Endothelial cell (in vitro differentiated cells): Measurements from ENCODE around the gene ISLR2. TPM values are rescaled to one million over a fixed set of nuclear protein-coding genes. Genes with fewer than 3 reads are reported as not detected.

Experiments used
- DNase-seq: peaks from one replicate; pipeline ENCODE4 v3.0.0; 2021; ENCODE audit warnings: low spot score
- H3K27ac Mint-ChIP-seq: one replicate; pipeline ENCODE4 v1.8.0; 2021; ENCODE audit warnings: mixed read lengths, inconsistent platforms; ENCODE audit not compliant: unreplicated experiment
- H3K27me3 Mint-ChIP-seq: one replicate; pipeline ENCODE4 v1.8.0; 2021; ENCODE audit warnings: mild to moderate bottlenecking, moderate library complexity, mixed read lengths, inconsistent platforms; ENCODE audit not compliant: unreplicated experiment
- H3K36me3 Mint-ChIP-seq: one replicate; pipeline ENCODE4 v1.8.0; 2021; ENCODE audit warnings: mild to moderate bottlenecking, low read depth, mixed read lengths, inconsistent platforms; ENCODE audit not compliant: unreplicated experiment
- H3K4me1 Mint-ChIP-seq: one replicate; pipeline ENCODE4 v1.8.0; 2021; ENCODE audit warnings: mild to moderate bottlenecking, mixed read lengths, inconsistent platforms; ENCODE audit not compliant: unreplicated experiment
- H3K4me3 Mint-ChIP-seq: one replicate; pipeline ENCODE4 v1.8.0; 2021; ENCODE audit warnings: mild to moderate bottlenecking, mixed read lengths, inconsistent platforms; ENCODE audit not compliant: unreplicated experiment
- H3K9me3 Mint-ChIP-seq: one replicate; pipeline ENCODE4 v1.8.0; 2021; ENCODE audit warnings: mixed read lengths, inconsistent platforms; ENCODE audit not compliant: unreplicated experiment
- CTCF ChIP-seq: fragments of 200-600 bp; sonication (generic); IDR thresholded peaks from one replicate; pipeline ENCODE4 v1.5.0; 2021; ENCODE audit warnings: antibody characterized with exemption; ENCODE audit not compliant: unreplicated experiment
- total RNA-seq: library from RNA; stranded (reverse); fragmentation: NEBNext Ultra II Directional; extraction: Animal tissue kit (Norgen Biotek cat#: 25700); gene quantifications from one replicate; pipeline ENCODE4 v1.2.1, GENCODE V29; 2021; ENCODE audit not compliant: unreplicated experiment

Gene ISLR2
- total RNA-seq, 1 donor from 2014 or later: 0.21 TPM

- H3K4me1 Mint-ChIP-seq: peaks cover 3% of the 10 kb centered on the region
- H3K9me3 Mint-ChIP-seq: no peaks in the 10 kb centered on the region
- H3K36me3 Mint-ChIP-seq: no peaks in the 10 kb centered on the region
- H3K27ac Mint-ChIP-seq: no peak overlapping the region
- no peak overlapping the region for H3K4me3 Mint-ChIP-seq
- no peak for TF ChIP-seq CTCF
- peaks cover 4% of the 10 kb centered on the region for H3K27me3 Mint-ChIP-seq
- no peak for DNase-seq
These were observed 54.3 kb downstream of the ISLR2 start for GRCh38 chr15:74184582-74185091.

- peaks cover 4% of the 10 kb centered on the region for H3K27me3 Mint-ChIP-seq
- no peaks in the 10 kb centered on the region for H3K36me3 Mint-ChIP-seq
- H3K9me3 Mint-ChIP-seq: no peaks in the 10 kb centered on the region
- no peak for TF ChIP-seq CTCF
- H3K4me3 Mint-ChIP-seq: no peak overlapping the region
- no peak for DNase-seq
- H3K27ac Mint-ChIP-seq: no peak overlapping the region
- H3K4me1 Mint-ChIP-seq: no peaks in the 10 kb centered on the region
These were observed 55.4 kb downstream of the ISLR2 start for GRCh38 chr15:74185710-74186348.

Other genes with a start within 250 kb of the ISLR2 start
- 156 TPM for gene LOXL1, start 204.1 kb upstream of the ISLR2 start, total RNA-seq
- gene STOML1, start 138.3 kb upstream of the ISLR2 start, total RNA-seq: 14.3 TPM
- gene PML, start 135.9 kb upstream of the ISLR2 start, total RNA-seq: 161 TPM
- gene GOLGA6A, start 48.0 kb upstream of the ISLR2 start, total RNA-seq: 0.85 TPM
- 0.51 TPM for gene ISLR, start 43.1 kb downstream of the ISLR2 start, total RNA-seq
- gene STRA6, start 72.2 kb downstream of the ISLR2 start, total RNA-seq: 9.2 TPM
- 0.51 TPM for gene CCDC33, start 105.7 kb downstream of the ISLR2 start, total RNA-seq
- 0.82 TPM for gene CYP11A1, start 237.1 kb downstream of the ISLR2 start, total RNA-seq